Lung microvascular endothelial cell (primary cell): ENCODE data around the gene KRT9. TPM values are rescaled to one million over a fixed set of nuclear protein-coding genes. Genes with fewer than 3 reads are reported as not detected.
"Not testable (repeated sequence)": the region's sequence is repeated elsewhere in the genome, so short reads cannot be mapped to it uniquely, and the experiment has no call there.

ENCODE experiments used
- DNase-seq, 2 donors: peaks; one replicate each; pipeline versions ENCODE4 v3.0.0 to v3.0.0-alpha.2; 2010; ENCODE audit warnings: low read depth in 2 of 2
- total RNA-seq: library from RNA; depleted of rRNA; stranded (reverse); fragments of >200 nt; gene quantifications from 2 replicates; pipeline ENCODE4 v1.2.1, GENCODE V29; 2014

Gene KRT9, protein sequence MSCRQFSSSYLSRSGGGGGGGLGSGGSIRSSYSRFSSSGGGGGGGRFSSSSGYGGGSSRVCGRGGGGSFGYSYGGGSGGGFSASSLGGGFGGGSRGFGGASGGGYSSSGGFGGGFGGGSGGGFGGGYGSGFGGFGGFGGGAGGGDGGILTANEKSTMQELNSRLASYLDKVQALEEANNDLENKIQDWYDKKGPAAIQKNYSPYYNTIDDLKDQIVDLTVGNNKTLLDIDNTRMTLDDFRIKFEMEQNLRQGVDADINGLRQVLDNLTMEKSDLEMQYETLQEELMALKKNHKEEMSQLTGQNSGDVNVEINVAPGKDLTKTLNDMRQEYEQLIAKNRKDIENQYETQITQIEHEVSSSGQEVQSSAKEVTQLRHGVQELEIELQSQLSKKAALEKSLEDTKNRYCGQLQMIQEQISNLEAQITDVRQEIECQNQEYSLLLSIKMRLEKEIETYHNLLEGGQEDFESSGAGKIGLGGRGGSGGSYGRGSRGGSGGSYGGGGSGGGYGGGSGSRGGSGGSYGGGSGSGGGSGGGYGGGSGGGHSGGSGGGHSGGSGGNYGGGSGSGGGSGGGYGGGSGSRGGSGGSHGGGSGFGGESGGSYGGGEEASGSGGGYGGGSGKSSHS
- total RNA-seq, result not detected in 2 replicates

GRCh38 chr17:41571561-41572434, at the start of gene KRT9:
KRT9 (minus strand) TSS chr17:41572059; CDS start chr17:41571992, 67 bp downstream.
- DNase-seq, result no peak

DNA sequence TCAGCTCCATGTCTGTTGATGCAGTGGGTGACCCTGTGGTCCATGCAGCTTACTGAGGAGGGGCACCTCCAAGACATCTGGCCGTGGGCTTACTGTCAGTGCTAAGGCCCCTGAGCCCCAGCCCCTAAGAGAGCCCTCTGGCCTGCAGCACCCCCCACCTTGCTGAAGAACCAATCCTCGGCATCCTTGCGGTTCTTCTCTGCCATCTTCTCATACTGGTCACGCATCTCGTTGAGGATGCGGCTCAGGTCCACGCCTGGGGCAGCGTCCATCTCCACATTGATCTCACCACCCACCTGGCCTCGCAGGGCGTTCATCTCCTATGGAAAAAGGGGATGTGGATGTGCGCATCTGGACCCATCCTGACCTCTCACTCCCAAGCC, 49.6 kb upstream of the KRT9 start:
- not testable (repeated sequence) for DNase-seq

DNA sequence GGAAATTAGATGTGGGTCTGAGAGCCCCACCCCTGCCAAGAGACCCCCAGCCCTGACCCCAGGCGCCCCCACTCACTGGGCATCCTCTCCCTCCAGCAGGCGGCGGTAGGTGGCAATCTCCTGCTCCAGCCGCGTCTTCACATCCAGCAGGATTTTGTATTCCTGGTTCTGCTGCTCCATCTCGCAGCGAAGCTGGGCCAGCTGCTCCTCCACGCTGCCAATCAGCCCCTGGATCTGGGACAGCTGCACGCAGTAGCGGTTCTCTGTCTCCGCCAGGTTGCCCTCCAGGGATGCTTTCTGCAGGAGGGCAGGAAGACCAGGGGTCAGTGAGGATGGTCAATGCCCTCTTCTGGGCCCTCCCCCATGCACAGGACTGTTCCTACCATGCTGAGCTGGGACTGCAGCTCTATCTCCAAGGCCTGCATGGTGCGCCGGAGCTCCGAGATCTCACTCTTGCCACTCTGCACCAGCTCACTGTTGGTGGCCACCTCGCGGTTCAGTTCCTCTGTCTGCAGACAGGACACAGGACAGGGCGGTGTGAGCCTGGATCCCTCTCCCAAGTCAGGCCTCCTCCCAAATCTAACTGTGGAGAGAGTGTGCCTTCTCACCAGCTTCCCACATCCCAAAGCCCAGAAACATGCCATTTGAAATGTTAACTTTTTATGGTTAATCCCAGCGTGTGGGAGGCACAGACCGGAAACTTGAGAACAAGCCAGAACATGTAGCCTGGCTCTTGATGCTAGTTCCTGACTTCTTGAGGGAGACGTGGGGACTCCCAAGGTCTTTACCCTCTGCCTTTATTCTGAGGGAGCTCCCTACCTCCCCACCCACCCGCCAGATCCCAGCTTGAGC, 49.0 kb upstream of the KRT9 start:
- no peak for DNase-seq

GRCh38 chr17:41619927-41620582, 48.2 kb upstream of the KRT9 start:
- DNase-seq, result not testable (repeated sequence)

GRCh38 chr17:41619036-41619926, 47.4 kb upstream of the KRT9 start:
- DNase-seq, result no peak

GRCh38 chr17:41618341-41619035, 46.6 kb upstream of the KRT9 start:
- no peak for DNase-seq

GRCh38 chr17:41617698-41618097, 45.8 kb upstream of the KRT9 start:
- no peak for DNase-seq

DNA sequence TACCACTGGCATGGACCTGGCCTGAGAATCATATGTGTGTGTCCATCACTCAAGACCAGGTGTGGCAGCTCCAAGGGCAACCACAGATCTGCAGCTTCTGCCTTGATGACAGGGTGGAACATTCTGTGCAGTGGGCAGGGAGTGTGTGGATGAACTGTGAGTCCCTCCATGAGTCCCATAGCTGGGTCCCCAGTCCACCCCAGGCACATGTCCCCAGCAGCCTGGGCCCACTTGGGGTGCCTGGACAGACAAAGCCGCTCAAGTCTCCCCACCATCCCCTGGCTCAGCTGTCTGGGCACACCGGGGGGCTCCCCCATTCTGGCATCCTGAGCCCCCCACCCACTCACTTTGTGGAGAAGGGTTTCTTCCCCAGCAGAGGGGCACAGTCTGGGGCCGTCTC, 45.3 kb upstream of the KRT9 start:
- no peak for DNase-seq

DNA sequence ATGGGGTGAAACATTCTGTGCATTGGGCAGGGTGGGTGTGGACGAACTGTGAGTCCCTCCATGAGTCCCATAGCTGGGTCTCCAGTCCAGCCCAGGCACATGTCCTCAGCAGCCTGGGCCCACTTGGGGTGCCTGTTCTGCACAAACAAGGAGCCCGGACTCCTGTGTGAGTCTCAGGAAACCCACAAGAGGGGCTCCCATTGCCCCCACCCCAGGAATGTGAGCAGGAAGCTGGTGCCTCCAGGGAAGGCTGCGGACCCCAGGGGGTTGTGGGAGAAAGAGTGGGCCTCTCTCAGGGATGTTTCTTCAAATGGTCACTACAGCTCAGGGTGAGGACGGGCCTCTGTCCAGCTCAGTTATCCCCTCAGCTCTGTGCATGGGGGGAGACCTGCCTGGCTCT, 44.6 kb upstream of the KRT9 start:
- not testable (repeated sequence) for DNase-seq

- no peak for DNase-seq
These were observed 43.6 kb upstream of the KRT9 start for GRCh38 chr17:41615454-41615853.

GRCh38 chr17:41614767-41615166, 42.9 kb upstream of the KRT9 start:
- DNase-seq, result not testable (repeated sequence)

- DNase-seq, result no peak
These were observed 42.2 kb upstream of the KRT9 start for GRCh38 chr17:41614098-41614497.

DNA sequence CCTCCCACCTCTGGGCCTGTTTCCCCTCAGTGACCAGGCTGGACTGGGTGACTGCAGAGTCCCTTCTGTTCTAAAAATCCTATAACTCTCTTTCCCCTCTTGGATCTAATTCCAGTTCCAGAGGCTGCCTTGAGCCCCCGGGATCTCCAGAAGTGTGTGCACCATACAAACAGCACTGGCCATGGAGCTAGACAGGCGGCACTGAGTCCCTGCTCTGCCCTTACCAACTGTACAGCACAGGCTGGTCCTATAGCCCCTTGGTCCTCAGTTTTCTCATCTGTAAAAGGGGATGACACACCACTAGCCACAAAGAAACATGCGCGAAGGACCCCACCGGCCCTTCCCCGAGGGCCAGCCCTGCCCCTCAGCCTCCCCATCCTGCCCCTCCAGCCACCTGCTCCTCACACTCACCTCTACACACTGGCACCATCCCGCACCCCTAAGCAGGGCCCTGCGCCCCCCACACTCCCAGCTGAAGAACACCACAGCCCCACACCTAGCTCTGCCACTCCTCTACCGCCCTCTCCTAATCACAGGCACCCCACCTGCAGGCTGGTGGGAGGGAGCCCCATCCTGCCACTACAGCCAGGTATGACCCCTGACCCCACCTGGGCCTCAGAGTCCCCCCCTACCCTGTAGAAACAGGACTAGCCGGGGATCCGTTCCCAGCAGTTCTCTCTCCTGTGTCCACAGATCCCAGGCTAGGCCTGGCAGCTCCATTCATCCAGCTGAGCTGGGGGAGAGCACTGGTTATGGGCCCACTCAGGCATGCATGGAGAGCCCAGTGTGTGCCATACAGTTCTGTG, 41.6 kb upstream of the KRT9 start:
- no peak for DNase-seq

DNA sequence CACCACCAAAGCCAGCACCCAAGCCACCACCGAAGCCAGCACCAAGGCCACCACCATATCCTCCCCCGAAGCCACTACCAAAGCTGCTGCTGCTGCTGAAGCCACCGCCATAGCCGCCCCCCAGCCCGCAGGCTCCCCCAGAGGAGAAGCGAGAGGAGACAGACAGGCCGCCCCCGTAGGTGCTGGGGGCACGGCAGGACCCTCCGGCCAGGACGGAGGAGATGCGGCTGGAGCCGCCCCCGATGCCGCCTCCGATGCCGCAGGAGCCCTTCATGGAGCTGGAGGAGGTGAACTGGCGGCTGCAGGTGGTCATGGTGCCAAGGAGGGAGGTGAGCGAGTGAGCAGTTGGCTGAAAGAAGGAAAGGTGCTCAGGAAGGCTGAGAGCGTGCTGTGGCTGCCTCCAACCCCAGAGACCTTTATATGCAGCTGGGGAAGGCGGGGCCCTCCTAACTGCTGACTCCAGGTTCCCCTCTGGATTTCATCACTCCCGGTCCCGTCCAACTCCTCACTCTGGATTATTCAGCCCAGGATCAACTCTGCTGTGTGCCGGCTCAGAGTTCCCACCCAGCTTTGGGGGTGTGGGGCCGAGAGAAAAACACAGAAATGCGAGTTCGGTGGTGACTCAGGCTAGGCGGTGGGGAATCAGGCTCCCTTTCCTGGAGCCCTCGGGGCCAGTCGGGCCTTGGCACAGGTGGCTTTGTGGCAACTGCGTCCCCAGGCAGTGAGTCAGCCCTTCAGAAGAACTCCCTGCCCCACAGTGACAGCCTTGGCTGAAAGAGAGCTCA, 40.7 kb upstream of the KRT9 start, which contains the start of gene KRT16:
Gene KRT16, minus strand, starts transcription at position 392 of the 785 bp plus-strand sequence. Its CDS starts 79 bp downstream, at position 313.
- DNase-seq, result not testable (repeated sequence)

GRCh38 chr17:41610965-41611640, 39.2 kb upstream of the KRT9 start:
- DNase-seq, result no peak

DNA sequence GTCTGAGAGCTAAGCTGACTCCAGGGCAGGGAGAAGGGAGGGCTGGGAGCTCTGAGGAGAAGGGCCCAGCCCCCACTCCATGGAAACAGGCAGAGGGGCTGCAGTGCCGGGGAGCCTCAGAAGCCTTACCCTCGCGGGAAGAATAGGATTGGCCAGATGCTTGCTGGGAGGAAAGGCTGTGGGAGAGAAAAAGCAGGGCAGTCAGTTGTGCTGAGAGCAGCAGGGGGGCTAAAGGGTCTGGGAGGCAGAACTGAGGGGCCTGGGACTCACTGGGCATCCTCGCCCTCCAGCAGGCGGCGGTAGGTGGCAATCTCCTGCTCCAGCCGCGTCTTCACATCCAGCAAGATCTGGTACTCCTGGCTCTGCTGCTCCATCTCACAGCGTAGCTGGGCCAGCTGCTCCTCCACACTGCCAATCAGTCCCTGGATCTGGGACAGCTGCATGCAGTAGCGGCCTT, 38.2 kb upstream of the KRT9 start:
- DNase-seq, result not testable (repeated sequence)
